Bronchial epithelial cell (primary cell): ENCODE measurements around the gene GRIA4. TPM values are rescaled to one million over a fixed set of nuclear protein-coding genes. Genes with fewer than 3 reads are reported as not detected.

ENCODE experiments used
- DNase-seq: peaks from one replicate; pipeline ENCODE4 v3.0.0-alpha.2; 2010; ENCODE audit warnings: low read depth
- FAIRE-seq: peaks from 2 replicates; lab custom pipeline; 2011; peaks lifted over from hg19 to GRCh38; lab: Jason Lieb, UNC
- H3K27me3 ChIP-seq: 2 replicates; pipeline ENCODE4 v1.5.1; 2011; ENCODE audit warnings: low read length; ENCODE audit not compliant: control insufficient read depth, insufficient read depth
- H3K36me3 ChIP-seq: 2 replicates; pipeline ENCODE4 v1.5.1; 2011; ENCODE audit warnings: low read length; ENCODE audit not compliant: control insufficient read depth, insufficient read depth
- H3K4me3 ChIP-seq: 2 replicates; pipeline ENCODE4 v1.5.1; 2011; ENCODE audit warnings: mild to moderate bottlenecking, low read depth, low read length, control low read depth
- CTCF ChIP-seq: IDR thresholded peaks from 2 replicates; pipeline ENCODE4 v1.5.1; 2011; ENCODE audit warnings: mild to moderate bottlenecking, moderate library complexity, low read length, control low read depth, inconsistent platforms; ENCODE audit not compliant: insufficient read depth, severe bottlenecking
- total RNA-seq: library from RNA; depleted of rRNA; stranded (reverse); fragments of >200 nt; gene quantifications from 2 replicates; pipeline ENCODE4 v1.2.1, GENCODE V29; 2014

Gene GRIA4
- total RNA-seq, 1 donor from 2014 or later: not detected

GRCh38 chr11:105829084-105829483, 219.2 kb downstream of the GRIA4 start:
- Histone ChIP-seq H3K27me3 (no peaks in the 10 kb centered on the region), H3K4me3 (no peak overlapping the region), H3K36me3 (no peaks in the 10 kb centered on the region)
- TF ChIP-seq CTCF: no peak
- FAIRE-seq (no peak), DNase-seq (no peak)

GRCh38 chr11:105834461-105834860, 224.6 kb downstream of the GRIA4 start:
- DNase-seq (no peak), FAIRE-seq (no peak)
- no peak for TF ChIP-seq CTCF
- Histone ChIP-seq H3K4me3 (no peak overlapping the region), H3K36me3 (no peaks in the 10 kb centered on the region), H3K27me3 (no peaks in the 10 kb centered on the region)

- DNase-seq: peak; percentile 83
- Histone ChIP-seq H3K27me3 (no peaks in the 10 kb centered on the region), H3K36me3 (no peaks in the 10 kb centered on the region), H3K4me3 (no peak overlapping the region)
- TF ChIP-seq CTCF: no peak
- no peak for FAIRE-seq
Measured at GRCh38 chr11:105838668-105839384, 229.0 kb downstream of the GRIA4 start.

GRCh38 chr11:105840391-105840790, 230.5 kb downstream of the GRIA4 start:
- no peaks in the 10 kb centered on the region for H3K27me3 ChIP-seq
- no peak for TF ChIP-seq CTCF
- DNase-seq (no peak), FAIRE-seq (no peak)
- H3K4me3 ChIP-seq: no peak overlapping the region
- H3K36me3 ChIP-seq: no peaks in the 10 kb centered on the region

- no peak overlapping the region for H3K4me3 ChIP-seq
- no peaks in the 10 kb centered on the region for H3K36me3 ChIP-seq
- no peak for FAIRE-seq
- TF ChIP-seq CTCF: no peak
- peaks cover 2% of the 10 kb centered on the region for H3K27me3 ChIP-seq
- no peak for DNase-seq
Measured at GRCh38 chr11:105852403-105852802, 242.5 kb downstream of the GRIA4 start.

- no peaks in the 10 kb centered on the region for H3K36me3 ChIP-seq
- peak; percentile 5 for DNase-seq
- no peak for FAIRE-seq
- TF ChIP-seq CTCF: no peak
- H3K4me3 ChIP-seq: no peak overlapping the region
- peaks cover 2% of the 10 kb centered on the region for H3K27me3 ChIP-seq
Measured at GRCh38 chr11:105854269-105854668, 244.4 kb downstream of the GRIA4 start.
